ENCODE data around the gene LRIT3. TPM values are rescaled to one million over a fixed set of nuclear protein-coding genes. Genes with fewer than 3 reads are reported as not detected.

LRIT3 gene
- total RNA-seq, 4 donors from 2014 or later = 0.62 TPM; not detected in 3

- TF ChIP-seq CTCF (IDR thresholded peaks at IDR 0.05) = no peak
- peak; percentile 66 for TF ChIP-seq POLR2AphosphoS5 (IDR thresholded peaks at IDR 0.05)
- TF ChIP-seq EP300 (IDR thresholded peaks at IDR 0.05) = no peak
- TF ChIP-seq POLR2A (IDR thresholded peaks at IDR 0.05) = peak in 1 of 2 donors; percentile 31
- H3K4me3 ChIP-seq = peak within 1 kb of the TSS; percentile 75 to 80
- H3K27ac ChIP-seq = peak within 1 kb of the TSS; percentile 55 to 86 (median 80)
- WGBS, 2 donors (ENCODE audit: low coverage in 1 of 2) = 0% methylated on average over 18 to 35 of the region's 53 CpGs
- H3K27me3 ChIP-seq = no peaks in the 10 kb centered on the region
- H3K4me1 ChIP-seq = peaks cover 0 to 27% (median 8%) of the 10 kb centered on the region in 3 donors
- H3K36me3 ChIP-seq = peaks cover 0 to 27% of the 10 kb centered on the region in 2 donors
- ATAC-seq = peak; percentile 98
- H3K9me3 ChIP-seq = no peaks in the 10 kb centered on the region
Measured at GRCh38 chr4:109815151-109816081, 32.5 kb upstream of the LRIT3 start, which contains the start of gene GAR1. Gene GAR1, plus strand, starts transcription at chr4:109815762. Its CDS starts 403 bp downstream, at chr4:109816165.

- H3K27ac ChIP-seq = peak overlapping the region in 3 of 4 donors; percentile 74 to 86 (median 85)
- no peaks in the 10 kb centered on the region for H3K27me3 ChIP-seq
- H3K36me3 ChIP-seq = peaks cover 0 to 33% of the 10 kb centered on the region in 2 donors
- peak overlapping the region; percentile 75 to 80 for H3K4me3 ChIP-seq
- no peak for ATAC-seq
- 0 to 1% methylated on average over 1 to 19 of the region's 19 CpGs for WGBS, 2 donors (ENCODE audit: low coverage in 1 of 2)
- TF ChIP-seq POLR2AphosphoS5 (IDR thresholded peaks at IDR 0.05) (no peak), CTCF (IDR thresholded peaks at IDR 0.05) (no peak), POLR2A (IDR thresholded peaks at IDR 0.05) (no peak), EP300 (IDR thresholded peaks at IDR 0.05) (no peak)
- H3K4me1 ChIP-seq = peaks cover 0 to 27% (median 8%) of the 10 kb centered on the region in 3 donors
- H3K9me3 ChIP-seq = no peaks in the 10 kb centered on the region
Measured at GRCh38 chr4:109816082-109816442, 31.8 kb upstream of the LRIT3 start.

- WGBS, 2 donors (ENCODE audit: low coverage in 1 of 2) = 60 to 71% methylated on average over 1 of the region's 1 CpG
- no peaks in the 10 kb centered on the region for H3K27me3 ChIP-seq
- TF ChIP-seq EP300 (IDR thresholded peaks at IDR 0.05) (no peak), POLR2AphosphoS5 (IDR thresholded peaks at IDR 0.05) (no peak), CTCF (IDR thresholded peaks at IDR 0.05) (no peak), POLR2A (IDR thresholded peaks at IDR 0.05) (no peak)
- H3K36me3 ChIP-seq = peaks cover 0 to 34% of the 10 kb centered on the region in 2 donors
- no peak overlapping the region for H3K4me3 ChIP-seq
- no peaks in the 10 kb centered on the region for H3K9me3 ChIP-seq
- peaks cover 0 to 27% (median 8%) of the 10 kb centered on the region in 3 donors for H3K4me1 ChIP-seq
- H3K27ac ChIP-seq = no peak overlapping the region
- ATAC-seq = no peak
Measured at GRCh38 chr4:109816894-109817293, 31.0 kb upstream of the LRIT3 start.

GRCh38 chr4:109818268-109818667 is 29.6 kb upstream of the LRIT3 start:
- 87% methylated on average over 3 to 4 of the region's 4 CpGs for WGBS, 2 donors (ENCODE audit: low coverage in 1 of 2)
- ATAC-seq = no peak
- H3K36me3 ChIP-seq = peaks cover 0 to 48% of the 10 kb centered on the region in 2 donors
- no peak overlapping the region for H3K4me3 ChIP-seq
- no peaks in the 10 kb centered on the region for H3K27me3 ChIP-seq
- no peaks in the 10 kb centered on the region for H3K9me3 ChIP-seq
- TF ChIP-seq POLR2AphosphoS5 (IDR thresholded peaks at IDR 0.05) (no peak), CTCF (IDR thresholded peaks at IDR 0.05) (no peak), POLR2A (IDR thresholded peaks at IDR 0.05) (no peak), EP300 (IDR thresholded peaks at IDR 0.05) (no peak)
- peaks cover 0 to 27% (median 8%) of the 10 kb centered on the region in 3 donors for H3K4me1 ChIP-seq
- H3K27ac ChIP-seq = no peak overlapping the region

All from gastroesophageal sphincter (tissue), 4 donors.